Esophagus muscularis mucosa (tissue), 4 donors: Measurements from ENCODE around the gene OGA. TPM values are rescaled to one million over a fixed set of nuclear protein-coding genes. Genes with fewer than 3 reads are reported as not detected.

Source experiments
- DNase-seq: peaks from one replicate; pipeline ENCODE4 v3.0.0-alpha.2; 2017; ENCODE audit errors: extremely low spot score
- H3K27ac ChIP-seq, 4 donors: fragments of 200-600 bp; sonication (generic); replicated peaks in 1 of 4; 1 replicate in 3 of 4; 2 replicates in 1 of 4; pipeline ENCODE4 v1.5.1; 2016 to 2019; ENCODE audit warnings: mild to moderate bottlenecking in 1 of 4
- H3K27me3 ChIP-seq, 4 donors: fragments of 200-600 bp; sonication (generic); one replicate each; pipeline versions ENCODE4 v1.5.1 to v1.6.0; 2016 to 2019
- H3K36me3 ChIP-seq, 4 donors: fragments of 200-600 bp; sonication (generic); one replicate each; pipeline ENCODE4 v1.5.1; 2016 to 2019
- H3K4me1 ChIP-seq, 4 donors: fragments of 200-600 bp; sonication (generic); one replicate each; pipeline ENCODE4 v1.5.1; 2016 to 2019
- H3K4me3 ChIP-seq, 4 donors: fragments of 200-600 bp; sonication (generic); 1 replicate in 2 of 4; 2 replicates in 2 of 4; pipeline ENCODE4 v1.5.1; 2016 to 2019; ENCODE audit warnings: mild to moderate bottlenecking in 4 of 4, moderate library complexity in 1 of 4
- H3K9me3 ChIP-seq, 4 donors: fragments of 200-600 bp; sonication (generic); 1 replicate in 3 of 4; 2 replicates in 1 of 4; pipeline ENCODE4 v1.5.1; 2016 to 2019
- EP300 ChIP-seq: sonication (generic); formaldehyde crosslinking; IDR thresholded peaks from one replicate; pipeline ENCODE4 v1.6.1; 2017; ENCODE audit warnings: antibody characterized with exemption
- POLR2A ChIP-seq: fragments of 450-650 bp; IDR thresholded peaks from one replicate; pipeline ENCODE4 v1.6.1; 2017; ENCODE audit warnings: antibody characterized with exemption, moderate library complexity, mild to moderate bottlenecking, low read depth
- POLR2AphosphoS5 ChIP-seq, 2 donors: sonication (generic); formaldehyde crosslinking; IDR thresholded peaks; one replicate each; pipeline ENCODE4 v1.6.1; 2017; ENCODE audit warnings: antibody characterized with exemption in 2 of 2
- WGBS: methylation state at CpG from one replicate; pipeline ENCODE4 v1.1.5; 2018; 5-methylcytosine and 5-hydroxymethylcytosine counted together
- intact Hi-C: fragments of 100-400 bp; cut with DNase I; formaldehyde crosslinking; loops from one replicate; pipeline ENCODE4 v1.15.1; 2023
- total RNA-seq, 4 donors: library from RNA; depleted of rRNA; stranded (reverse); fragments of >200 nt; gene quantifications; one replicate each; pipeline versions ENCODE4 v1.1.0 to v1.2.1, GENCODE V29; 2016
- TF ChIP-seq, protein P1 (sequence below), 3 experiments: fragments of 200-600 bp in 2 of 3; fragments of 450-650 bp in 1 of 3; sonication (generic) in 2 of 3; IDR thresholded peaks; one replicate each; pipeline ENCODE4 v1.5.1; 2017 to 2019; ENCODE audit warnings: antibody characterized with exemption in 3 of 3, mild to moderate bottlenecking in 2 of 3, moderate library complexity in 1 of 3

Gene OGA
- total RNA-seq, 4 donors from 2014 or later, result 85.4 to 131 (median 101) TPM

DNA sequence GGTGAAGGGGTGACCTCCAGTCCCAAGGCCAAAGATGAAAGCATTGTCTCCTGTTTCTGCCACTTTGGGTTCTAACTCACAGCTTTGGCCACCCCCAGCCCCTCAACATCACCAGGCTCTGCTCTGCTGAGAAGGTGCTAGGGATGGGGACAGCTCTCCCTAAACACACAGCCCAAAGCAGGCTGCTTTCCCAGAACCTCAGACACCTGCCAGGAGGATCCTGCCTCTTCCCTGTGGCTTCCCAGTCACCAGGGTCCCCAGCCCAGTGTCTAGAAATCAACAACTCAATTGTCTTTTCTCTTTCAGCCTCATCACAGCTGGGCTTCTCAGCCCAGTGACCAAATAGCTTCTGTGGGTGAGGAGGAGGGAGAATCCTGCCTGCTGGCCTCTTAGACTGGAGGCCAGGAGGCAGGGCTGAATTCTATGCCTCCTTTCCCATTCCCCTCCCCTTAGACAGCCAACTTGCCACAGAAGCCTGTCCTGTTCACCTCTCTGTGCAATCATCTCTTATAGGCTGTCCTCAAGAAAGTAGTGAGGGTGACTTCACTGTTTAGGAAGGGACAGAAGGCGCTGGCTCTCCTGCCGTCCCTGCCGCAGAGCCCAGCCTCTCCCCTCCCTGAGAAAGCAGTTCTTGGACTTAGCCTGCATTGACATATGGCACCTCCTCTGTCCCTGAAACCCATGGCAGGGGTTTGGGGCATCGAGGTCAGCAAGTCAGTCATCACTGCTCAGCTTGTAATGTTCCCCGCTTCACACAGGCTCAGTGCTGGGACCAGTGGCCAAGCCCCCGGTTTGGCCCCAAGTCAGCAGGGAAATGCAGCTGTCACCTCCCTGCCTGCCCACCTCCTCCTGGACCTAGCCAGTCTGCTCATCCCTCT lies 46.0 kb downstream of the OGA start:
- intact Hi-C loops, result loop anchor here (10.0 kb wide), 1 partner anchor 557 kb away; no protein-coding TSS in a partner anchor
- peaks cover 12 to 35% (median 35%) of the 10 kb centered on the region in 4 donors for H3K4me1 ChIP-seq
- H3K4me3 ChIP-seq, result no peak overlapping the region
- peaks cover 13 to 93% (median 53%) of the 10 kb centered on the region in 4 donors for H3K27me3 ChIP-seq
- no peaks in the 10 kb centered on the region for H3K9me3 ChIP-seq
- TF ChIP-seq POLR2A, result no peak
- no peak for TF ChIP-seq POLR2AphosphoS5 (IDR thresholded peaks at IDR 0.05)
- no peak overlapping the region for H3K27ac ChIP-seq
- H3K36me3 ChIP-seq, result no peaks in the 10 kb centered on the region
- 72% methylated on average over 6 of the region's 6 CpGs for WGBS
- DNase-seq, result no peak

DNA sequence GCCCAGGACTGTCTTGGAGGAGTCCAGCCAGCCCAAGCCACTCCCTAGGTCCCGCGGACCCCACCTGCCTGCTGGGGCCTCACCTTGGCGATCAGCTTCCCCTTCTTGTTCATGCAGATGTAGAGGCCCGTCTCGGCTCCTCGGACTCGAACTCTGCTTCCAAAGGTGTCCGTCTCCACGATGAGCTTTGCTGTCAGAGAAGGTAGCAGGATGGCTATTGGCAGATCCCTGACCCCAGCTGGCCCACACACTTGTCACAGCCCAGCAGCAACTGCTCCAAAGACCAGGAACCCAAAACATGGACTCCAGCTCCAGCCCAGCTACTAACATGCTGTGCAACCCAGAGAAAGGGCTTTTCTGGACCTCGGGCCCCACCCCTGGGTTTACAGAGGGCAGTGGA lies 46.9 kb downstream of the OGA start:
- intact Hi-C loops, result loop anchor here (10.0 kb wide), 1 partner anchor 557 kb away; no protein-coding TSS in a partner anchor
- Histone ChIP-seq H3K27ac (no peak overlapping the region), H3K27me3 (peaks cover 13 to 85% (median 48%) of the 10 kb centered on the region in 4 donors), H3K36me3 (no peaks in the 10 kb centered on the region), H3K9me3 (no peaks in the 10 kb centered on the region), H3K4me3 (no peak overlapping the region), H3K4me1 (peaks cover 10 to 33% (median 32%) of the 10 kb centered on the region in 4 donors)
- TF ChIP-seq EP300, result no peak
- TF ChIP-seq POLR2A, result no peak
- TF ChIP-seq POLR2AphosphoS5 (IDR thresholded peaks at IDR 0.05), result no peak
- TF ChIP-seq, protein P1, sequence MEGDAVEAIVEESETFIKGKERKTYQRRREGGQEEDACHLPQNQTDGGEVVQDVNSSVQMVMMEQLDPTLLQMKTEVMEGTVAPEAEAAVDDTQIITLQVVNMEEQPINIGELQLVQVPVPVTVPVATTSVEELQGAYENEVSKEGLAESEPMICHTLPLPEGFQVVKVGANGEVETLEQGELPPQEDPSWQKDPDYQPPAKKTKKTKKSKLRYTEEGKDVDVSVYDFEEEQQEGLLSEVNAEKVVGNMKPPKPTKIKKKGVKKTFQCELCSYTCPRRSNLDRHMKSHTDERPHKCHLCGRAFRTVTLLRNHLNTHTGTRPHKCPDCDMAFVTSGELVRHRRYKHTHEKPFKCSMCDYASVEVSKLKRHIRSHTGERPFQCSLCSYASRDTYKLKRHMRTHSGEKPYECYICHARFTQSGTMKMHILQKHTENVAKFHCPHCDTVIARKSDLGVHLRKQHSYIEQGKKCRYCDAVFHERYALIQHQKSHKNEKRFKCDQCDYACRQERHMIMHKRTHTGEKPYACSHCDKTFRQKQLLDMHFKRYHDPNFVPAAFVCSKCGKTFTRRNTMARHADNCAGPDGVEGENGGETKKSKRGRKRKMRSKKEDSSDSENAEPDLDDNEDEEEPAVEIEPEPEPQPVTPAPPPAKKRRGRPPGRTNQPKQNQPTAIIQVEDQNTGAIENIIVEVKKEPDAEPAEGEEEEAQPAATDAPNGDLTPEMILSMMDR (IDR thresholded peaks at IDR 0.05), result no peak
- whole genome bisulfite sequencing, result 89% methylated on average over 6 of the region's 10 CpGs
- no peak for DNase-seq

DNA sequence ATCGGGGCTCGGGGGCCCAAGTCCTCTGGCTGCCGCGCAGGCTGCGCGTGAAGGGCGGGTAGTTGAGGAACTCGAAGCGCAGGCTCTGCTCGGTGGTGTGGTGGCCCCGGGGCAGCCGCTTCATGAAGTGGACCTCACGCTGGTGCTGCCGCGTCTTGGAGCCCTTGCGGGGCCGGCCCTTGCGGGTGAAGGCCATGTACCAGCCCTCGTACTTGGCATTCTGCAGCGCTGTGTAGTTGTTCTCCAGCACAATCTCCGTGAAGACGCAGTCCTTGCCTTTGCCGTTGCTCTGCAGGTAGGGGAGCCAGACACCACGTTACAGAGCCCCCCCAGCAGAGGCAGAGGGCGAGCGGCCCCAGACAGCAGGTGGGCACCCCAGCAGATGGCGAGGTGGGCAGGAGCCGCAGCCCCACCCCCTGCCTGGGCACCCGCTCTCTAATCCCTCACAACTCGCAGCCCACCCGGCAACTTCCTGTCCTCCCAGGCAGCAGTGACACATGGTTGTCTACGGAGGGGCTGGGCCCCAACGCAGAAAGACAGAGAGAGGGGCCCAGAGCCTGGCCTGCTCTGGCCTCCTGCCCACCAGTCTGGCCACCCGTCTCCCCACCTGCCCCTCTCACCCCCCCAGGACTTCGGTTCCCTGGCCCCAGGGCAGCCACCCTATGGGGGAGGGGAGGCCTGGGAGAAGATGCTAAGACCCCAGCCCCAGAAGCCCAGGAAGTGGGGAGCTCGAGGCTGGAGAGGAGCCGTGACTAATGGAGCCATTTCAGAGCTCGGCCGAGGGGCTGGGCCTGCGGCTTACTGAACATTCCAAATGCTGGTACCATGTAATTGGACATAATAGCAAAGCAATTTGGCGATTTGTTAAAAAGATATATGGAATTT lies 47.7 kb downstream of the OGA start:
- intact Hi-C loops, result loop anchor here (10.0 kb wide), 1 partner anchor 556 kb away; no protein-coding TSS in a partner anchor

DNA sequence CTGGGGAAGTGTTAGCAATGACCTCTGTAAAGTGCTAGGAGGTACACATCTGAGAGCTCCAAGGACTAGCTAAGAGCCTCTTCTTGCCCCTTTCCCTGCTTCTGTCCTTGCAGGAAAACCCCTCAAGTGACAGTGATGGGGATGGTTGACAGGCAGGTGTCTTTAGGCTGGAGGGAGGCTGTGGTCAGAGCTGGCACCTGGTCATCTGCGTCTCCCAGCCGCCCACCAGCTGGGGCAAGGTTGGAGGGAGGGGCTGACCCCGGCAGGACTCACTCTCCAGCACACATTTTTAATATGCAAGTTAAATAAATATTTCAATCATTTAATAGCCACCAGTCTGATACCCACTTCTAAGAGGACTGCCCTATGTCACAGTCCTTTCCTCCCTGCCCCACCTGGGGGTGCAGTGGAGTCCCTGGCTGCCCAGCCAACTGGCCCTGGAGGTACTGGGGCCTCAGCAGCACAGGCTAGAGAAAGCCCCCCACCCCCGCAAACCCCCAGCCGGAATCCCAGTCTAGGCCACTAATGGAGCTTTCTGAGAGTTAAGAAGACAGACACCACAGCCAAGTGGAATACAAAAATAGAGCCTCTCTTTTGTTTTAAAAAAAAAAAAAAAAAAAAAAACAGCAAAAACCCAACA lies 48.6 kb downstream of the OGA start:
- H3K9me3 ChIP-seq, result no peaks in the 10 kb centered on the region
- no peaks in the 10 kb centered on the region for H3K36me3 ChIP-seq
- intact Hi-C loops, result loop anchor here (10.0 kb wide), 1 partner anchor 555 kb away; no protein-coding TSS in a partner anchor
- TF ChIP-seq, protein P1 (IDR thresholded peaks at IDR 0.05), result no peak
- TF ChIP-seq POLR2AphosphoS5 (IDR thresholded peaks at IDR 0.05) (no peak), EP300 (no peak), POLR2A (no peak)
- 86% methylated on average over 5 of the region's 5 CpGs for WGBS
- peaks cover 5 to 74% (median 35%) of the 10 kb centered on the region in 4 donors for H3K27me3 ChIP-seq
- no peak overlapping the region for H3K27ac ChIP-seq
- DNase-seq, result no peak
- no peak overlapping the region for H3K4me3 ChIP-seq
- peaks cover 0 to 16% (median 14%) of the 10 kb centered on the region in 4 donors for H3K4me1 ChIP-seq

More for the DNA sequence above, 47.7 kb downstream of the OGA start:
- H3K9me3 ChIP-seq, result no peaks in the 10 kb centered on the region
- DNase-seq, result no peak
- no peaks in the 10 kb centered on the region for H3K36me3 ChIP-seq
- whole genome bisulfite sequencing, result 83% methylated on average over 22 of the region's 41 CpGs
- H3K4me3 ChIP-seq, result no peak overlapping the region
- TF ChIP-seq EP300, result no peak
- TF ChIP-seq, protein P1 (IDR thresholded peaks at IDR 0.05), result no peak
- no peak for TF ChIP-seq POLR2A
- no peak for TF ChIP-seq POLR2AphosphoS5 (IDR thresholded peaks at IDR 0.05)
- H3K4me1 ChIP-seq, result peaks cover 7 to 26% (median 24%) of the 10 kb centered on the region in 4 donors
- no peak overlapping the region for H3K27ac ChIP-seq
- H3K27me3 ChIP-seq, result peaks cover 13 to 81% (median 44%) of the 10 kb centered on the region in 4 donors
